Measurements from ENCODE around the gene ZNF497. TPM values are rescaled to one million over a fixed set of nuclear protein-coding genes. Genes with fewer than 3 reads are reported as not detected.

The ZNF497 gene
- polyA plus RNA-seq, 1 of the 3 experiments (the other 2 are of a cell fraction), result 1.1 TPM

DNA sequence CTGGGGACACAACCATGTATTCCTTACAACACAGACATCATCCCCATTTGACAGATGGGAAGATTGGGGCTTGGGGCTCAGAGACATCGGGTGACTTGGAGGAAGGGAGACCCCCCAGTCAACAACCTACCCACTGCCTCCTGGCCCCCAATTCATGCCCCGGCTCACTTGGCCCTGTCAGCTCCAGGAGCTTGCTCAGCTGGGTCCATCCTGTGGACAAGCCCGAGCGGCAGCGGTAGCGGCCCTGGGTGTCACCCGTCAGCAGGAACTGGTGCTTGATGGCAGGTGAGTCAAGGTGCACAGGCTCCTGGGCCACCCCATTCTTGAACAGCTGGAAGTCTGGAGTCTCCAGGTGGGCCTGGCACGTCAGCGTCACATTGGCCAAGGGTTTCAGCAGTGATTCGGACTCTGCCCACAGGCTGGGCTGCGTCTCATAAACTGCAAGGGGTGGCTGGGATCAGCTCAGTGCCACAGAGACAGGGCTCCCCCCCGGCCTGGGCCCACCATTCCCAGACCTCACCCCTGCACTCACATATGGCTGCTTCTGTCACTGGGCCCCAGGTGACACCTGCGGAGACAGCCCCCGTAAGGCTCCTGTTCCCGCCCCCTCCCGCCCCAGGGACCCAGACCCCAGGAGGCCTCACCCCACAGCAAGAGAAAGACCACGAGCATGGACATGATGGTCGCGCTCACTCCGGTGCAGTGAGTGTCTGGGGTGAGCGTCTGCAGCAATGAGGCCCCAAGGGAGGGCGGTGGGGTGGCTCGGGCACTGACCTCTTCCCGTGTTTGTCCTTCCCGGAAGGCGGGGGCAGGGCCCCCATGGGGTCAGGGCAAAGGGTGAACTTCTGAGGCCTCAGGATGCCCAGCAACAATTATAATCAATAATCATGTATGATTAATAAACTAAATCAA is 9.5 kb downstream of the ZNF497 start, which contains the start of gene A1BG:
A1BG (minus strand) TSS at position 733 of the 912 bp plus-strand sequence; CDS start at position 678, 55 bp downstream.
- CTCF ChIA-PET, result interaction anchor here (1.0 kb wide), 1 partner anchor 10 kb away, joined by 3 read pairs; the partner anchor contains the start of gene ZNF497

DNA sequence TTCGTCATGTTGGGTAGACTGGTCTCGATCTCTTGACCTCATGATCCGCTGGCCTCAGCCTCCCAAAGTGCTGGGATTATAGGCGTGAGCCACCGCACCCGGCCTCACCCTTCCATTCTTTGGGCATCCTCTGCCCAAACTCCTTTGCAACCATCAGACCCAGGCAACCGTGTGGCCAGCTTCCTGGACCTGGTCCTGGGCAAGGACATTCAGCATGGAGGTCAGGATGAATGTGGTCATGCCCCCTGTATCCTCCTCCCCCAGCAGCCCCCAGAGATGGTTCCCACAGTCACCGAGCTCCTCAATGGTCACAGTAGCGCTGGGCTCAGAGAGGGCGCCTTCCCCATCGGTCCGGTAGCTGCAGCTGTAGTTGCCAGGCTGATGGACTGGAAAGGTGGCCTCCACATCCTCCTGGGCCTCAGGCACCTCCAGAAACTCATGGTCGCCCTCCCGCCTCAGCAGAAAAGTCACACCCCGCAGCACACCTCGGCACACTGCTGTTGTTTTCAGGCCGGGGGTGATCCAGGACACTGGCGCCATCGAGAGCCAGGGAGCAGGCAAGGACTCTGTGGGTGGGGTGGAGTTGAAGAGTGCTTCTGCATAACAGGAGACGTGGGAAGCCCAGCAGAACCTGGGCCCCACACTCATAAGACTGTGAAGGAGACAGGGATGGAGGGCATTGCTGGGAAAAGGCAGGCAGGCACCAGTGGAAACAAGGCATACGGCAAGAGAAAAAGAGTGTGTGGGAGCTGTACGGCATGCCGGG is 10.4 kb downstream of the ZNF497 start:
- no peak for TF ChIP-seq EP300 (IDR thresholded peaks at IDR 0.05; ENCODE audit: borderline replicate concordance in 1 of 2, low read depth in 1 of 2, low read length in 1 of 2)
- no peak for DNase-seq
- H3K9me3 ChIP-seq, result no peaks in the 10 kb centered on the region
- WGBS (ENCODE audit: low lambda C conversion rate), result 84% methylated on average over 18 of the region's 23 CpGs
- no peaks in the 10 kb centered on the region; a peak in 1 of 4 replicates for H3K4me1 ChIP-seq (ENCODE audit: control insufficient read depth in 1 of 2, insufficient read depth in 2 of 2, low read depth in 1 of 2, low read length in 1 of 2)
- ChIA-PET CTCF (interaction anchor here (1.3 kb wide), 1 partner anchor 24 kb away, joined by 4 read pairs; no protein-coding TSS in a partner anchor), POLR2A (interaction anchor here (0.6 to 3.6 kb wide), 2 partner anchors 10 to 74 kb away, joined by 4 to 18 read pairs; partner anchors contain the start of gene ZNF497)
- H3K27ac ChIP-seq (ENCODE audit: low read depth in 2 of 2, low read length in 1 of 2), result no peak overlapping the region
- H3K36me3 ChIP-seq (replicated peaks in 1 of 2; ENCODE audit: control insufficient read depth in 1 of 2, insufficient read depth in 2 of 2, low read length in 1 of 2), result peaks cover 2 to 4% of the 10 kb centered on the region in 2 experiments
- H3K9me2 ChIP-seq, result no peaks in the 10 kb centered on the region
- no peak overlapping the region for H3K9ac ChIP-seq
- H3K4me3 ChIP-seq (ENCODE audit: low read depth in 2 of 2, low read length in 1 of 2), result no peak overlapping the region
- no peaks in the 10 kb centered on the region for H3K27me3 ChIP-seq (ENCODE audit: insufficient read depth)
- no peak overlapping the region for H2AFZ ChIP-seq (ENCODE audit: low read depth)
- H3K79me2 ChIP-seq (ENCODE audit: insufficient read depth), result peaks cover 31% of the 10 kb centered on the region
- H4K20me1 ChIP-seq (ENCODE audit: insufficient read depth), result no peaks in the 10 kb centered on the region
- H3F3A ChIP-seq (replicated peaks; ENCODE audit: insufficient read depth), result no peaks in the 10 kb centered on the region
- H3K4me2 ChIP-seq, result no peak overlapping the region

More for the DNA sequence above, 9.5 kb downstream of the ZNF497 start, which contains the start of gene A1BG:
- Histone ChIP-seq H3K27me3 (ENCODE audit: insufficient read depth) (no peaks in the 10 kb centered on the region), H3K4me2 (no peak within 1 kb of the TSS), H3K9me2 (no peaks in the 10 kb centered on the region), H3K27ac (ENCODE audit: low read depth in 2 of 2, low read length in 1 of 2) (no peak within 1 kb of the TSS), H3K4me1 (ENCODE audit: control insufficient read depth in 1 of 2, insufficient read depth in 2 of 2, low read depth in 1 of 2, low read length in 1 of 2) (no peaks in the 10 kb centered on the region; a peak in 1 of 4 replicates), H3K36me3 (replicated peaks in 1 of 2; ENCODE audit: control insufficient read depth in 1 of 2, insufficient read depth in 2 of 2, low read length in 1 of 2) (peaks cover 2 to 4% of the 10 kb centered on the region in 2 experiments), H3K9me3 (no peaks in the 10 kb centered on the region), H2AFZ (ENCODE audit: low read depth) (no peak within 1 kb of the TSS), H4K20me1 (ENCODE audit: insufficient read depth) (no peaks in the 10 kb centered on the region), H3K9ac (no peak within 1 kb of the TSS), H3K4me3 (ENCODE audit: low read depth in 2 of 2, low read length in 1 of 2) (no peak within 1 kb of the TSS), H3F3A (replicated peaks; ENCODE audit: insufficient read depth) (no peaks in the 10 kb centered on the region), H3K79me2 (ENCODE audit: insufficient read depth) (peaks cover 26% of the 10 kb centered on the region)
- TF ChIP-seq EP300 (IDR thresholded peaks at IDR 0.05; ENCODE audit: borderline replicate concordance in 1 of 2, low read depth in 1 of 2, low read length in 1 of 2) (no peak), FOXJ3 (CRISPR knock-in tag; IDR thresholded peaks at IDR 0.05) (no peak)
- TF ChIP-seq, protein P1, sequence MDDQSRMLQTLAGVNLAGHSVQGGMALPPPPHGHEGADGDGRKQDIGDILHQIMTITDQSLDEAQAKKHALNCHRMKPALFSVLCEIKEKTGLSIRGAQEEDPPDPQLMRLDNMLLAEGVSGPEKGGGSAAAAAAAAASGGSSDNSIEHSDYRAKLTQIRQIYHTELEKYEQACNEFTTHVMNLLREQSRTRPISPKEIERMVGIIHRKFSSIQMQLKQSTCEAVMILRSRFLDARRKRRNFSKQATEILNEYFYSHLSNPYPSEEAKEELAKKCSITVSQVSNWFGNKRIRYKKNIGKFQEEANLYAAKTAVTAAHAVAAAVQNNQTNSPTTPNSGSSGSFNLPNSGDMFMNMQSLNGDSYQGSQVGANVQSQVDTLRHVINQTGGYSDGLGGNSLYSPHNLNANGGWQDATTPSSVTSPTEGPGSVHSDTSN (IDR thresholded peaks at IDR 0.05), result no peak
- DNase-seq, result no peak
- POLR2A ChIA-PET, result interaction anchor here (0.6 to 3.6 kb wide), 3 partner anchors 9 to 73 kb away, joined by 3 to 18 read pairs (median 4); partner anchors contain the start of gene ZNF497
- WGBS (ENCODE audit: low lambda C conversion rate), result 88% methylated on average over 16 of the region's 26 CpGs

DNA sequence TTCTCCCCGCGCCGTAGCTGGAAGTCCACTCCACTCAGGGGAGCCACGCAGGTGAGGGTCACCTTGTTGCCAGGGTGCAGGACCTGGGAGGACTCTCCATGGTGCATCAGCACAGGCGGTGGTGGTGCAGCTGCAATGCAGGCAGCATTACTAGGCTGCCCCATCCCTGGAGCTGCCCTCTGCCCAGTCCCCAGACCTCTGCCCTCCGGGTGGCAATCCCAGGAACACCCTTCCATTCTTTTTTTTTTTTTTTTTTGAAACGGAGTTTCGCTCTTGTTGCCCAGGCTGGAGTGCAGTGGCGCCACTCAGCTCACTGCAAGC is 11.0 kb downstream of the ZNF497 start:
- H3K9ac ChIP-seq, result no peak overlapping the region
- POLR2A ChIA-PET, result interaction anchor here (3.6 kb wide), 1 partner anchor 11 kb away, joined by 18 read pairs; the partner anchor contains the start of gene ZNF497
- TF ChIP-seq FOSL2 (IDR thresholded peaks at IDR 0.05; ENCODE audit: borderline replicate concordance, low read depth) (no peak), JUND (IDR thresholded peaks at IDR 0.05) (no peak), FOXJ3 (CRISPR knock-in tag; IDR thresholded peaks at IDR 0.05) (no peak), IRF3 (IDR thresholded peaks at IDR 0.05; ENCODE audit: low read depth, low read length) (no peak), NFIC (IDR thresholded peaks at IDR 0.05; ENCODE audit: borderline replicate concordance) (no peak), TCF12 (IDR thresholded peaks at IDR 0.05) (no peak), CHD2 (IDR thresholded peaks at IDR 0.05; ENCODE audit: low read length, partially characterized antibody) (no peak), MXI1 (IDR thresholded peaks at IDR 0.05; ENCODE audit: low read depth, low read length) (no peak), POLR2AphosphoS5 (IDR thresholded peaks at IDR 0.05; ENCODE audit: low read depth, low read length) (no peak), SIN3A (IDR thresholded peaks at IDR 0.05; ENCODE audit: borderline replicate concordance, low read depth, low read length) (no peak)
- TF ChIP-seq, protein P1 (IDR thresholded peaks at IDR 0.05), result no peak
- TF ChIP-seq, protein P2, sequence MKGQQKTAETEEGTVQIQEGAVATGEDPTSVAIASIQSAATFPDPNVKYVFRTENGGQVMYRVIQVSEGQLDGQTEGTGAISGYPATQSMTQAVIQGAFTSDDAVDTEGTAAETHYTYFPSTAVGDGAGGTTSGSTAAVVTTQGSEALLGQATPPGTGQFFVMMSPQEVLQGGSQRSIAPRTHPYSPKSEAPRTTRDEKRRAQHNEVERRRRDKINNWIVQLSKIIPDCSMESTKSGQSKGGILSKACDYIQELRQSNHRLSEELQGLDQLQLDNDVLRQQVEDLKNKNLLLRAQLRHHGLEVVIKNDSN (IDR thresholded peaks at IDR 0.05; ENCODE audit: borderline replicate concordance, low read depth), result no peak

More for the DNA sequence above, 11.0 kb downstream of the ZNF497 start:
- no peaks in the 10 kb centered on the region for H3K9me2 ChIP-seq
- no peak for DNase-seq
- peaks cover 0 to under 1% of the 10 kb centered on the region in 2 experiments; a peak in 2 of 4 replicates for H3K4me1 ChIP-seq (ENCODE audit: control insufficient read depth in 1 of 2, insufficient read depth in 2 of 2, low read depth in 1 of 2, low read length in 1 of 2)
- H3K9me3 ChIP-seq, result no peaks in the 10 kb centered on the region
- WGBS (ENCODE audit: low lambda C conversion rate), result 95% methylated on average over 5 of the region's 9 CpGs
- no peak overlapping the region for H3K4me2 ChIP-seq
- H3K79me2 ChIP-seq (ENCODE audit: insufficient read depth), result peaks cover 38% of the 10 kb centered on the region
- H3K36me3 ChIP-seq (replicated peaks in 1 of 2; ENCODE audit: control insufficient read depth in 1 of 2, insufficient read depth in 2 of 2, low read length in 1 of 2), result peaks cover 2 to 4% of the 10 kb centered on the region in 2 experiments
- H2AFZ ChIP-seq (ENCODE audit: low read depth), result no peak overlapping the region
- H3K27me3 ChIP-seq (ENCODE audit: insufficient read depth), result no peaks in the 10 kb centered on the region
- no peaks in the 10 kb centered on the region for H3F3A ChIP-seq (replicated peaks; ENCODE audit: insufficient read depth)
- H4K20me1 ChIP-seq (ENCODE audit: insufficient read depth), result no peaks in the 10 kb centered on the region
- H3K4me3 ChIP-seq (ENCODE audit: low read depth in 2 of 2, low read length in 1 of 2), result no peak overlapping the region
- no peak overlapping the region for H3K27ac ChIP-seq (ENCODE audit: low read depth in 2 of 2, low read length in 1 of 2)
- CTCF ChIA-PET, result interaction anchor here (1.3 kb wide), 1 partner anchor 23 kb away, joined by 4 read pairs; no protein-coding TSS in a partner anchor

Data from SK-N-SH (cell line).